ENCODE results near the gene TRIM52. TPM values are rescaled to one million over a fixed set of nuclear protein-coding genes. Genes with fewer than 3 reads are reported as not detected.

Gene TRIM52
- total and polyA plus RNA-seq, 2 of the 13 experiments (the other 11 are each of a cell fraction or from before 2014, with no cell fraction given), result 7.2 to 11.6 TPM

DNA sequence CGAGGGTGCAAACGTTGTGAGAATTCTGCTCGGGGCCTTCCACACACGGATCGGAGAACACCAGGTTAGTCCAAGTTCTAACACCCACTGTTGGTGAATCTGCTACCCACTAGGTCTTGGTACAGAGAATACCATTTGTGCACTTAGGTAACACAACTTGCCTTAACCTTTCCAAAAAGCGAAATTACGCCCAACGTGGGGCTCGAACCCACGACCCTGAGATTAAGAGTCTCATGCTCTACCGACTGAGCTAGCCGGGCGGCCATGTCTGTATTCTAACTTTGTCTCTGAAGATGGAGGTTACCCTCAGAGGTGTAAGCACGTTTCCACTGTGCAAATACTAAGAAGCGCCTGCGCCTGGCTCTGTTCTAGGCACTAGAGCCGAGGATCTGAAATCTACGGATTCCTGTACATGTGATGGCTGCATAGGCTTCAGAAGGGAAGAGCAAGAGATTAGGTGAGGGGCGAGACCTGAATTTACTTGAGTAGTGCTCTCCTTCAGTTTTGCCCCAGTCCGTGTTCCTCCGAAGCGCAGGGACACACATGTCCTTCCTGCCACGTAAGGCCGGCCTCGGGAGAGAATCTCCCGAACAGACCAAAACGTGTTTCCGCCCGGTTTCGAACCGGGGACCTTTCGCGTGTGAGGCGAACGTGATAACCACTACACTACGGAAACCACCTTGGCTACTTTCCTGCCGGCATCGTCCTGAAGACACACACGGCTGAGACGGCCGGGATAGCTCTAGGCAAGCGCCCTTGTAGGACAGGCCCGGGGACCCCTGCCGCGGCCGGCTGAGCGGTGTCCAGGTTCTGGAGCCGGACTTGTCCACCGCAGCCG lies 38.9 kb downstream of the TRIM52 start (continued):
- peak; percentile 91 for TF ChIP-seq SMAD3 (CRISPR knock-in tag; IDR thresholded peaks at IDR 0.05)
- TF ChIP-seq ZNF619 (CRISPR knock-in tag; IDR thresholded peaks at IDR 0.05), result peak; percentile 71
- no peak; the same call in 1 of the 2 replicates for TF ChIP-seq ZNF383 (CRISPR knock-in tag; IDR thresholded peaks at IDR 0.05; ENCODE audit: borderline replicate concordance)
- TF ChIP-seq TBX2 (CRISPR knock-in tag; IDR thresholded peaks at IDR 0.05; ENCODE audit: borderline replicate concordance), result peak; percentile 57
- TF ChIP-seq ZNF562 (CRISPR knock-in tag; IDR thresholded peaks at IDR 0.05; ENCODE audit: borderline replicate concordance), result no peak
- 0 out of 2 replicates have a peak, but pooled peaks have one; percentile 60 for TF ChIP-seq ZFP36L1 (CRISPR knock-in tag; IDR thresholded peaks at IDR 0.05)
- TF ChIP-seq, protein P1, sequence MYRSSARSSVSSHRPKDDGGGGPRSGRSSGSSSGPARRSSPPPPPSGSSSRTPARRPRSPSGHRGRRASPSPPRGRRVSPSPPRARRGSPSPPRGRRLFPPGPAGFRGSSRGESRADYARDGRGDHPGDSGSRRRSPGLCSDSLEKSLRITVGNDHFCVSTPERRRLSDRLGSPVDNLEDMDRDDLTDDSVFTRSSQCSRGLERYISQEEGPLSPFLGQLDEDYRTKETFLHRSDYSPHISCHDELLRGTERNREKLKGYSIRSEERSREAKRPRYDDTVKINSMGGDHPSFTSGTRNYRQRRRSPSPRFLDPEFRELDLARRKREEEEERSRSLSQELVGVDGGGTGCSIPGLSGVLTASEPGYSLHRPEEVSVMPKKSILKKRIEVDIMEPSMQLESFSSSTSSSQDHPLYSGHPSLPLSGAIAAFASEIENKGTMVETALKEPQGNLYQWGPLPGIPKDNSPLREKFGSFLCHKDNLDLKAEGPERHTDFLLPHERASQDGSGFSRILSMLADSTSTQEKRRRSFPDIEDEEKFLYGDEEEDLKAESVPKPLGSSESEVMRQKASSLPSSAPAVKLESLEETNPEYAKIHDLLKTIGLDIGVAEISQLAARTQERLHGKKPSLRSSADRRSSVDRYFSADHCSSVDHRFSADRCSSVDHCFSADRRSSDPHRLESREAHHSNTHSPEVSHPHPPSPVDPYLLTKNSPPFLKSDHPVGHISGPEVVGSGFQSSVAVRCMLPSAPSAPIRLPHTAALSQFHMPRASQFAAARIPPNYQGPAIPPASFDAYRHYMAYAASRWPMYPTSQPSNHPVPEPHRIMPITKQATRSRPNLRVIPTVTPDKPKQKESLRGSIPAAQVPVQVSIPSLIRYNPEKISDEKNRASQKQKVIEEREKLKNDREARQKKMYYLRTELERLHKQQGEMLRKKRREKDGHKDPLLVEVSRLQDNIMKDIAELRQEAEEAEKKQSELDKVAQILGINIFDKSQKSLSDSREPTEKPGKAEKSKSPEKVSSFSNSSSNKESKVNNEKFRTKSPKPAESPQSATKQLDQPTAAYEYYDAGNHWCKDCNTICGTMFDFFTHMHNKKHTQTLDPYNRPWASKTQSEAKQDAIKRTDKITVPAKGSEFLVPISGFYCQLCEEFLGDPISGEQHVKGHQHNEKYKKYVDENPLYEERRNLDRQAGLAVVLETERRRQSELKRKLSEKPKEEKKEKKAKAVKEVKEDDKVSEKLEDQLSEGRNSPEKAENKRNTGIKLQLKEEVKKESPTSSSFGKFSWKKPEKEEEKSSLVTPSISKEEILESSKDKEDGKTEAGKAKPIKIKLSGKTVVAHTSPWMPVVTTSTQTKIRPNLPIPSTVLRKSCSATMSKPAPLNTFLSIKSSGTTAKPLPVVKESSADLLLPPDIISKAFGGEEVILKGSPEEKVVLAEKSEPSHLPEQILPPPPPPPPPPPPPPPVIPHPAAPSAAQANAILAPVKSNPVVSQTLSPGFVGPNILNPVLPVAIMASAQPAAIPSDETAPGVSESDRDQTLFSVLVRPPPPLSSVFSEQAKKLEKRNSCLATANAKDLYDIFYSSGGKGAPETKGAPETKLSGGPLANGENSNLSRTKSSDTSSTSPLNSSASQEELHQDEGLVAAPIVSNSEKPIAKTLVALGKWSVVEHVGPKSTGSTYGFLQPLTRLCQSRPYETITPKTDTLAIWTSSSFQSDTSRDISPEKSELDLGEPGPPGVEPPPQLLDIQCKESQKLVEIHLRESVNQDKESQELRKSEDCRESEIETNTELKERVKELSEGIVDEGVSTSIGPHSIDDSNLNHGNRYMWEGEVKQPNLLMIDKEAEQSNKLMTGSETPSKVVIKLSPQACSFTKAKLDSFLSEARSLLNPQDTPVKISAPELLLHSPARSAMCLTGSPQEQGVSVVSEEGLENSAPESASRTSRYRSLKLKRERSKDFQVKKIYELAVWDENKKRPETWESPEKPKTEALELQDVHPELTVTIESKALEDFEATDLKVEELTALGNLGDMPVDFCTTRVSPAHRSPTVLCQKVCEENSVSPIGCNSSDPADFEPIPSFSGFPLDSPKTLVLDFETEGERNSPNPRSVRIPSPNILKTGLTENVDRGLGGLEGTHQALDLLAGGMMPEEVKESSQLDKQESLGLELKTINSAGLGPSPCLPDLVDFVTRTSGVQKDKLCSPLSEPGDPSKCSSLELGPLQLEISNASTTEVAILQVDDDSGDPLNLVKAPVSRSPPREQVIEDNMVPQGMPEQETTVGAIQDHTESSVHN (CRISPR knock-in tag; IDR thresholded peaks at IDR 0.05), result no peak
- TF ChIP-seq, protein P2, sequence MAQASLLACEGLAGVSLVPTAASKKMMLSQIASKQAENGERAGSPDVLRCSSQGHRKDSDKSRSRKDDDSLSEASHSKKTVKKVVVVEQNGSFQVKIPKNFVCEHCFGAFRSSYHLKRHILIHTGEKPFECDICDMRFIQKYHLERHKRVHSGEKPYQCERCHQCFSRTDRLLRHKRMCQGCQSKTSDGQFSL (CRISPR knock-in tag; IDR thresholded peaks at IDR 0.05), result no peak
- TF ChIP-seq, protein P3, sequence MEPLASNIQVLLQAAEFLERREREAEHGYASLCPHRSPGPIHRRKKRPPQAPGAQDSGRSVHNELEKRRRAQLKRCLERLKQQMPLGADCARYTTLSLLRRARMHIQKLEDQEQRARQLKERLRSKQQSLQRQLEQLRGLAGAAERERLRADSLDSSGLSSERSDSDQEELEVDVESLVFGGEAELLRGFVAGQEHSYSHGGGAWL (CRISPR knock-in tag; IDR thresholded peaks at IDR 0.05), result no peak

All from HepG2 (cell line).